HFF-Myc (cell line): ENCODE results near the gene KLF11.
A peak's percentile ranks its signal among the peaks of the same experiment; 100 is the strongest.

ENCODE experiments used
- DNase-seq: peaks from one replicate; pipeline ENCODE4 v3.0.0-alpha.2; 2011; ENCODE audit warnings: low read depth; ENCODE audit errors: extremely low read depth
- H3K4me3 ChIP-seq: replicated peaks from 2 replicates; pipeline ENCODE4 v1.5.1; 2011; ENCODE audit warnings: low read depth, mild to moderate bottlenecking, control low read depth, low read length
- CTCF ChIP-seq: IDR thresholded peaks from 2 replicates; pipeline ENCODE4 v1.5.1; 2012; ENCODE audit warnings: mild to moderate bottlenecking, low read depth, low read length, control low read depth; ENCODE audit errors: missing control alignments

Gene KLF11

GRCh38 chr2:10043256-10043905 lies at the start of gene KLF11:
Gene KLF11 (plus strand): TSS chr2:10043550. CDS start chr2:10043717, 167 bp downstream.
- TF ChIP-seq CTCF: no peak
- no peak for DNase-seq
- peak within 1 kb of the TSS; percentile 34 for H3K4me3 ChIP-seq

- no peak overlapping the region for H3K4me3 ChIP-seq
- TF ChIP-seq CTCF: no peak
- DNase-seq: no peak
These were observed 48.9 kb upstream of the KLF11 start for GRCh38 chr2:9994462-9994861.

- DNase-seq: no peak
- TF ChIP-seq CTCF: no peak
- no peak overlapping the region for H3K4me3 ChIP-seq
These were observed 48.3 kb upstream of the KLF11 start for GRCh38 chr2:9995059-9995458.

- H3K4me3 ChIP-seq: no peak overlapping the region
- DNase-seq: no peak
- TF ChIP-seq CTCF: no peak
These were observed 47.0 kb upstream of the KLF11 start for GRCh38 chr2:9996321-9996720.

GRCh38 chr2:9997936-9998335 lies 45.4 kb upstream of the KLF11 start:
- no peak overlapping the region for H3K4me3 ChIP-seq
- no peak for DNase-seq
- no peak for TF ChIP-seq CTCF

- no peak for TF ChIP-seq CTCF
These were observed 44.3 kb upstream of the KLF11 start for GRCh38 chr2:9998916-9999654.

More at GRCh38 chr2:9998916-9999654, 44.3 kb upstream of the KLF11 start:
- H3K4me3 ChIP-seq: no peak overlapping the region
- no peak for DNase-seq
